Amniotic epithelial cell (primary cell): ENCODE results near the gene NSF.
A peak's percentile ranks its signal among the peaks of the same experiment; 100 is the strongest.
"Not testable (repeated sequence)": the region's sequence is repeated elsewhere in the genome, so short reads cannot be mapped to it uniquely, and the experiment has no call there.

Experiments
- DNase-seq: peaks from one replicate; pipeline ENCODE4 v3.0.0-alpha.2; 2010; ENCODE audit warnings: low read depth

The NSF gene

DNA sequence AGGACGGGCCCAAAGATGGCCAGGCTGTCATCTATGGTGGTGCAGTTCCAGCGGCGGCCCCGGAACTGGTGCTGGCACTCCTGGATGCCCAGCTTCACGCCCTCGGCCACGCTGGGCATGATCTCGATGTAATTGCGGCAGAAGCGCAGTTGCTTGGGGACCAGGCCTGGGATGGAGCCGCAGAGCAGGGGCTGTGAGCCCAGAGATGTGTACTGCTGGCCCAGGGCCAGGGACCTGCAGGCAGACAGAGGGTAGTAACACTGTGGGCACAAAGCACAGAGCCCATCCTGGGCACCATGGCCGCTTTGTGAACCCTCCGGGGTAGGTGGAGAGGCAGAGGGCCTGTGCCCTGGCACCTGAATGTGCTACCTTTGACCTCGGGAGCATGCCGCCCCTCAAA is 183.2 kb downstream of the NSF start:
- no peak for DNase-seq

DNA sequence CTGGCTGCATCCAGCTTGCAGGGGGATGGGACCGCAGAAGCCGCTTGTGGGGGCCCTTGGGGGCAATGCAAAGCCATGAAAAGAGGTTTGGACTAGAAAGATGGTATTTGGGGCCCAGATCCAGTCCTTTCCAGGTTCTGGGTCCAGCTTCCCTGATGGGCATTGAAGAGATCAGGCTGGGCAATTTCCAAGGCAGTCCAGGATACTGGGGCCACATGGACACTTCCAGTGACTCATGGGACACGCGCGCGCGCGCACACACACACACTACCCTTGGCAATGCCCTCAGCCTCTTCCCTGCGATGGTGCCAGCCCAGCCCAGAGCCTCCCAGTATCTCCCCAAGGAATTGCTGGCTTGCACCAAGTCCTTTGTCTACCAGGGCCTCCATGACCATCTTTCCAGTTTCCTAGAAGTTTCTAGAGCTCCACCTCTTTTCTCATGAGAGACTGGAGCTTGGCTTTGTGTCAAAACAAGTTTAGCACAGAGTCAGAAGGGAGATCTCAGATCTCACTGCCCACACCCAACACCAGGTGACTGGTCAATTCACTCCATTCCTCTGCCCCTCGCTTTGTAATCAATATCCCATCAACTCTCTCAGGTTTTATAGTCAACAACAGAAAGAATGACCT is 183.8 kb downstream of the NSF start:
- DNase-seq: no peak

DNA sequence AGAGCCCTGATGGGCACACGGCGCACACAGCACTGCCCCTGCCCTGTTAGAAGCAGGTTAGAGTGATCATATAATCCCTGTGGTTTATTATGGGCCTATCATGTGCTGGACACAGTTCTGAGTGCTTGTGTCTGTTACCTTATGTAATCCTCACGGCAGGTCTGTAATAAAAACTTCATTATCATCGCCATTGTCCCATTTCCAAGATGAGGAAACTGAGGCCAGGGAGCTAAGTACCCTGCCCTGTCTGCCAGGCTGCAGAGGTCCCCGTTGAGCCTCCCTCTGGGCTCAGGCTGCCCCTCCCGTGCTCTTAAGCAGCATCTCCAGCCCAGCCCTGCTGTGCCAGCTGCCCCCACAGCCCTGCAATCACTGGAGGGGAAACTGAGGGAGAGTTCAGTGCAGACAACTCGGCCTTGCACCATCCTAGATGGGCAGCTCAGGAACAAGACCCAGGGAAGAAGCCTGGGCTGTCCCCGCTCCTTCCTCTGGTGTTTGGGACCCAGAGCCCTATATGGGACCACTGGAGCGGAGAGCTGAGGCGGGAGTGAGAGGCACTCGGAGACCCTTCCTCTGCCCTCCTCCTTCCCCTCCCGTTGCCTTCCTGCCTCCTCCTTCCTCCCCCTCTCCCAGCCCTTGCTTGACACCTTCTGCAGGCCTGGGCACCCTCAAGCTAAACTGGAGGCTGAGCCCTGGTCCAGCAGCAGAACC is 186.0 kb downstream of the NSF start:
- no peak for DNase-seq

DNA sequence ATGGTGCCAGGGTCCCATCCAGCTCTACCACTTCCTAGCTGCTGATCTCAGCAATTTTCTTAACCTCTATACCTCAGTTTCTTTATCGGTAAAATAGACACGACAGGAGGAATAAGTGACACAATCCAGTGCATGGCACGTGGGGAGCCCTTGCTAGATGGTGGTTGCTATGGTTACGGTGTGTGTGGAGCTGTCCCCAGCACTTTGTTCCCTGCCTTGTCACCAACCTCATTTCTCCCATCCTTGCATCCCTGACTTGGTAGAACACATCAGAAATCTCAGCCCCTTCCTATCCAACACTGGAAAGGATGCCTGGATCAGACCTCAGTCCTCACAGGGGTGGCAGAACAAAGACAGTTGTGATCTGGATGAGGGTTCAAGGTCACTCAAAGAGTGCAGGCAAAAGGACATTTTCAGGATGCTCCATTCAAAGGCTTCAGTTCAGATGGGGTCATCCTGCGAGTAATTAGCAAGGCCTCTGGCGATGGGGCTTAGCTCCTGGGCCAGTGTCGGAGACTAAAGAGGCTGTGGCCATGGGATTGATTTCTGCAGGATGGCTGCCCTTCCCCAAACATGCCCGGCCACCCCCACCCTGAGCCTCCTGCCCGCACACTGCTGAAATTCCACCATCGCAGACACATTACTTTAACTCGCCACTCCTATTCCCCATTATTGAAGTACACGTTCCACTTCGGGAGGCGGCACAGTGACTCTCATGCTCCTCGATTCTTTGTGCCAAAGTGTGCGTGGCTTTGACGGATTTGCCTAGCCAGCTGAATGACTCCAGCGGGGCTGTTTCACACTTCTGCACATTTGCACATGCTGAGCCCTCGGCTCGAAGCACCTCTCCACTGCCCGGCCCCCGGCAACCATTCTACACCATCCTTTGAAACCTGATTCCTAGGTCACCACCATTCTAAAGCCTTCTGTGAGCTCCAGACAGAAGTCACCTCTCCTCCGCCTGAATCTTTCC is 187.8 kb downstream of the NSF start:
- no peak for DNase-seq

DNA sequence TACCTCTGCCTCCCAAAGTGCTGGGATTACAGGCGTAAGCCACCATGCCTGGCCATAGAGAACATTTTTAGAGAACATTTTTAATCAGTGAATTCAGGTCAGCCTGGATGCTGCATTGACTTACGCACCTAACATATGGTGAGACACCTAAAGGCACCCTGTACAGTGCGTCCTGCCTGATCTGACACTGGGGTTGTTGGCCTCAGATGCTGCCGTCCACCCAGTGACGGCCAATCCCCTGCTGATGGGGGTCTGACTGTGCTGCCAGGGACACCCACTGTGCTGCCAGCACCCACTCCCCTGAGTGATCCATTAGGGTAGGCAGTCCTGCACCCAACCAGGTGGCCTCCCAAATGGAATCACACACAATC is 189.5 kb downstream of the NSF start:
- DNase-seq: no peak

DNA sequence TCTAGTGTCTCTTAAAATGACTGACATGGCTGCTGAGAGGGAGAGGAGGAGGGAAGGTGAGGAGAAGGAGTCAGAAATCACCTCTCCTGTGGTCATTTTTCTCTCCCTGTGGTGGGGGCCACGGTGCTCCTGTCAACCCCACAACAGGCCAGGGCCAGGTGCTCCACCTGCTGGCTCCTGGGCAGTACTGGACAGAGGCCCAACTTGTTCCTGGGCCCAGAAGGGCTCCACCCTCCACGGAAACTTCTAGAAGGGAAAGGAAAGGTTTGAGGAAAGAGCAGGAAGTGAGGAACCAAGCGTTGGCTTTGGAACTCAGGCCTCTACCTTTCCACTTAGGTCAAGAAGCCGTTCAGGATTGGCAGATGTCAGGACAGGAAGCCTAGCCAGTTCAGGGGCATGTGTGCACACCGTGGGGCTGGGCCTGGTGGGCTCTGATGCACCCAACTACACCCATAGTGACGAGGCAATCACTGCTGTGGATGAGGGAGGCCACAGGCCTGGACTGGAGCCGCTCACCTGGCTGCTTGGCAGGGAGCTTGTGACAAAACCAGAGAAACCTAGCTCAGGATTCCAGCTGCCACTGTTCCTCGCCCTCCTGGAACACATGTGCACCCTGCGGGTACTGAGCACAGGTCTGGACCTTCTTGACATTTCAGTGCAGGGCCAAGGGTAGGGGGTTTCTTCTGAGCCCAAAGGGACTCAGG is 191.9 kb downstream of the NSF start:
- DNase-seq: peak; percentile 28

DNA sequence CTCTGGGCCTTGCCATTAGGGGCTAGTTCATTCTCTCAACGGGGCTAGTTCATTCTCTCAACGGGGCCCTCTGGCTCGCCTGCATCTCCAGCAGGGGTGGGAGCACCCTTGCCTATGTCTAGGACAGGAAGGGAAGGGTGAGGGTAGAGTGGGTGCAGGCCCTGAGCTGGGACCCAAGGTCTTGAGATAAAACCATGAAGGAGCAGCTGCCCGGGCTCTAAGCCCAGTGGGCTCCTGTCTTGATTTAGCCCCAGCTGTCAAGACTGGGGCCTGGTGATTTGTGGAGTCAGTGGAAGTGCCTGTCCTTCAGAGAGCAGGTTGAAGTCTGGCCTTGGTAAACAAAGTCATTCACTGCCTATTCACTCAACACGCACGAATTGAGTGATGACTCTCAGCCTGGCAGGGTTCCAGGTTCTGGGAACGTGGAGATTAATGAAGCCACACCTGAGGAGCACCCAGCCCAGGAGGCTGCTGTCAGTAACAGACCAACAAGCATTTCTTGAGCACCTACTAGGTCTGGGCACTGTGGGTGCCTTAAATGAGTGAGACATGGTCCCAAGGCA is 192.6 kb downstream of the NSF start:
- no peak for DNase-seq

DNA sequence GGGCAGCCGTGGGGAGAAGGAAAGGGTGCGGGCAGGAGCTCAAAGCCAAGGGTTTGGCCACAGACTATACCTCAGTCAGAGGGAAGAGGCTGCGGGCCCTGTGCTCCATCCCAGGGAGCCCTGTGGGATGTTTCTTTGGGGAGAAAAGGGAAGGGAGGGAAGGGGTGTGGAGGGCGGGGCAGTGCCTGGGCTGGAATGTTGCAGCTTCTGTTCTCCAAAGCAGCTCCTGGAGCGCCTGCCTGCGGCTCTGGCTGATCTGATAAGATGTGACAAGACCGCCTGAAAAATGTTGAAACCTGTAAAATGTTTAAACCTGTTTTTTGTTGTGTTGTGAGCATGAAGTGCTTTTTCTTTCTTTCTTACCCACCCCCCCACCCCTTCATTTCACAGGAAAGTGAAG is 195.2 kb downstream of the NSF start:
- DNase-seq: peak; percentile 40

DNA sequence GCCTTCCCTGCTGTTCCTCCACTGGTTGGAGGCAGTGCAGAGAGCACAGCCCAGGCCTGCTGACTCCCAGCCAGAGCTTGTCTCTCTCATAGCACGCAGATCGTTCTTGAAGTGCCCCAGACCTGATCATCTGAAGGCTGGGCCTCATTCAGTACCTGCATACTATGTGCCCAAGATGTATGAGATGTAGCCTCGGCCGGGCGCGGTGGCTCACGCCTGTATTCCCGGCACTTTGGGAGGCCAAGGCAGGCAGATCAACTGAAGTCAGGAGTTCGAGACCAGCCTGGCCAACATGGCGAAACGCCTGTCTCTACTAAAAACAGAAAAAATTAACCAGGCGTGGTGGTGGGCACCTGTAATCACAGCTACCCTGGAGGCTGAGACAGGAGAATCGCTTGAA is 197.0 kb downstream of the NSF start:
- no peak for DNase-seq

DNA sequence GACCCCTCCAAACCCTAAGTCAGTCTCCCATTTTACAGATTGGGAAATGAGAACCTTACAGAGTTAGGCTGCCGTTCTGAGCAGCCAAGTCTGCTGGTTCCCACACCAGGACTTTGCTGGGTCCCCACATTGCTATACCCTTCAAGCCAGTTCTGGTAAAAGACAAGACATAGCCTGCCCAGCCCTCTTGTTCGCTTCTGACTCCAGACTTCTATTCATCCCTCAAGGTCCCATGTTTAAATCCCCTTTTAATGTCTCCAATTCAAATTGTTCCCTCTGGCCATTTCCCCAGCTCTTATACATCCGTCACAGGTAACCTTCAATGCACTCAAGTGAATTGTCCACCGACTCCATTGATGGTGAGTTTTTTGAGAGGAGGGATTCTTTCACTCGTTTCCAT is 197.8 kb downstream of the NSF start:
- DNase-seq: no peak

DNA sequence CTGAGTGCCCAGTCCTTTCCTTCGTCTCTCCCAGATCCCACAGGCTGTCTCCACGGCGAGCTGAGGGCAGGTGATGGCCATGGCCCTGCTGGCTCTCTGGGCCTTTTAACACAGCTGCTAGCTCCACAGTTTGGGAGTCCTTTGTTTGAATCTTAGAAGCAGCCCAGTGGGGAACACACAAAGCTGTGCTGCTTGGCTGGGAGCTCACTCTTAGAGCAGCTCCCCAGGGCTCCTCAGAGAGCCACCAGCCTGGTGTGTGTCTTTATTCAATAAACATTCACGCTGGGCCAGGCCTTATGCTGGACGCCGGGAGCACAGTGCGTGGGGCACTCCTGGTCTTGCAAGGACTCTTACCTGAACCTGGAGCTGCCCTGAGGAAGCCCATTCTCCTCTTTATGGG is 198.3 kb downstream of the NSF start:
- DNase-seq: no peak

DNA sequence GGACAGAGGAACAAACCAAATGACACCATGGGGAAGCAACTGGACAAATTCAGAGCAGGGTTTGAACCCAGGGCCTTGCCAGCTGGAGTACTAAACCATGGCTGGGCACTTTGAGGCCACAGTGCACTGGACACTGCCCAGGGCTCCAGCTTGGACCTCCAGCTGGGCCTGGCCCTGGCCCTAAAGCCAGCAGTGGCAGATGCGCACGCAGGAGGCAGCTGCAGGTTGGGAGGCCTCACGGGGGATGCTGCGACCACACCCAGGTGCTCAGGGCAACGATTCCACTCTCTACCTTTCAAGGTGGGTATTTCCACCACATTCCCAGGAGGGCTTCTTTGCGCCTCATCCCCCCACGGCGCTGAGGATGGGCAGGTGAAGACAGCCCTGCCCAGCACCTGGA is 199.1 kb downstream of the NSF start:
- DNase-seq: no peak

DNA sequence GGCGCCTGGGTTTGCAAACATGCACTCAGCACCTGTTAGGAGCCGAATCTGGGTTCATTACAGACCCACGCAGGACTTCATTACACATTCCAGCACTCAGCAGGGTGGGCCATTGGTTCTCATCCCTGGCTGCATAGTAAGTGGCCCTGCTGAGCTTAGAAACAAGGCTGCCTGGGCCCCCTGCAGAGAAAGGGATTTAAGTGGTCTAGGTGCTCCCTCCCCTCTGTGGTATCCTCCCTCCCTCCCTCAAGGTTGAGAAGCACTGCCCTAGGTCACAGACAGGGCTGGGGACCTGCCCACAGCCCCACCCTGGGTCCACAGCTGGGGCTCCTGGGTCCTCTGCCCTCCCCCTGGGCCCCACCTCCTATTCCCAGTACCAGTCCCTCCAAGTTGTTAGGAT is 199.7 kb downstream of the NSF start:
- DNase-seq: no peak

DNA sequence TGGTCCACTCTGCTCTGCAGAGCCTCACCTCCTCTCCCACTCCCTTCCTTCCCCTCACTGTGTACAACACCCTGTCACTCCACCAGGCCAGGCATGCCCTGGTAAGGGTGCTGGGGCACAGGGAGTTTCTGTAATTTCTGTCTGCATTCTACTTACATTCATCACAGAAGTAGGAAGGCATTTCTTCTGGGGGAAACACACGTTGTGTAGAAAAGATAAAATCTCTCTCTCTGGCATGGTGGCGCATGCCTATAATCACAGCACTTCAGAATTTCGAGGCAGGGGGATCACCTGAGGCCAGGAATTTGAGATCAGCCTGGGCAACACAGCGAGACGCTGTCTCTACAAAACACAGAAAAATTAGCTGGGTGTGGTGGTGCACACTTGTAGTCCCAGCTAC is 201.1 kb downstream of the NSF start:
- DNase-seq: no peak

DNA sequence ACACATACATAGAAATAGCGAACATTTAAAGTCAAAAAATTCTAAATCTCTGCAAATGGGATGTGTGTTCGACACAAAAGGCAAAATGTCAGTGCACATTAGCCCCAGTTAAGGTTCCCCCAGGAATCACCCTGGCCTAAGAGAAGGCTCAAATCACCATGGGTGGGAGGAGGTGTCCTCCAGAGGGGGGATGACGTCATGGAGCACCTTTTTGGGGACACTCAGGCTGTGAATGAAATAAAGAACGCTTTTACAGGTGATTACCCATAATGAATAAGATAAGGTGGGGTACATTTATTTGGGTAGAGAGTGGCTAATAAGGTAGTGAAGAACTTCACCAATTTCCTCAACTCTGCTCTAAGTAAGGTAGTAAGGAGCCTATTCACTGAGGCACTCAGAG is 201.6 kb downstream of the NSF start:
- DNase-seq: no peak

DNA sequence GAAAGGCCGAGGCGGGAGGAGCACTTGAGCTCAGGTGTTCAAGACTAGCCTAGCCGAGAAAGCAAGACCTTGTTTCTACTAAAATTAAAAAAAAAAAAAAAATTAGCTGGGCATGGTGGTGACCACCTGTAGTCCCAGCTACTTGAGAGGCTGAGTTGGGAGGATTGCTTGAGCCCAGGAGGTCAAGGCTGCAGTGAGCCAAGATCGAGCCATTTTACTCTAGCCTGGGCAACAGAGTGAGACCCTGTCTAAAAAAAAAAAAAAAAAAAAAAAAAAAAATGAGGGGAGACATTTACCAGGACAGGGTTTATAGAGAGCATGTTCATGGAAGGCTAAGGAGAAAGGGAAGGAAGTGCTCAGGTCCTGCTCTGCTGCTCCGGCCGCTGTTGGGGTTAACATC is 202.6 kb downstream of the NSF start:
- DNase-seq: not testable (repeated sequence)

DNA sequence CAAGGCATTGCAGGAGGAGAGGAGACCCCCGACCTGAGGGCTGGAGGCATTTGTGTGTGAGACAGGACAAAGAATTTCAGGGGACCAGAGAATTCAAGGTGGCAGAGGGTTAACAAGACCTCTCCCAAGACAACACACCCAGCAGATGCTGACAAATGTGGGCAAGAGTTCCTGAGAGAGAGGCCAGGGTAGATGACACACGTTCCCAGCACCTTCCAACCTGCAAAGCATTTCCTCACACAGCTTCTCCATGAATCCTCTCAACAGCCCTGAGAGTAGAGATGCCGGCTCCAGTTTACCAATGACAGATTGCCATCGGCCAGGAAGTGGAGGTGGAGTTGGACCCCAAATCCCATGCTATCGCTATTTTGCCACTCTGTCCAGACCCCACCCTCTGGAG is 203.1 kb downstream of the NSF start:
- no peak for DNase-seq

DNA sequence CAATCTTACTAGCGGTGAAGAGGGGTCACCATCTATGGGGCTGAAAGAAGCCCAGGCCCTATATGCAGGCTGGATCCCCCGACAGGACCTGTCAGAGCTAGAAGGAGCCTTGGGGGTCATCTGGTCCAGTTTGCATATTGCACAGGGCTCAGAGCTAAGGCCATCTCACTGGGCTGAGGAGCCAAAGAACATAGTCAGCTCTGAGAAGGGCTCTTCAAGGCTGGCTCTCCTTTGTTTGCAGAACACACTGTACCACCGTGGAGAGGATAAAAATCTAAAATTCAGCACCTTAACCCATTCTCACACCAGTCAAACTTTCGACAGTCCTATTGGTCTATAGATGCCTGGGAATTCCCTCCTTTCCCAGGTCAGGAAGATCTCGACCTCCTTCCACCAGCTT is 203.8 kb downstream of the NSF start:
- no peak for DNase-seq

DNA sequence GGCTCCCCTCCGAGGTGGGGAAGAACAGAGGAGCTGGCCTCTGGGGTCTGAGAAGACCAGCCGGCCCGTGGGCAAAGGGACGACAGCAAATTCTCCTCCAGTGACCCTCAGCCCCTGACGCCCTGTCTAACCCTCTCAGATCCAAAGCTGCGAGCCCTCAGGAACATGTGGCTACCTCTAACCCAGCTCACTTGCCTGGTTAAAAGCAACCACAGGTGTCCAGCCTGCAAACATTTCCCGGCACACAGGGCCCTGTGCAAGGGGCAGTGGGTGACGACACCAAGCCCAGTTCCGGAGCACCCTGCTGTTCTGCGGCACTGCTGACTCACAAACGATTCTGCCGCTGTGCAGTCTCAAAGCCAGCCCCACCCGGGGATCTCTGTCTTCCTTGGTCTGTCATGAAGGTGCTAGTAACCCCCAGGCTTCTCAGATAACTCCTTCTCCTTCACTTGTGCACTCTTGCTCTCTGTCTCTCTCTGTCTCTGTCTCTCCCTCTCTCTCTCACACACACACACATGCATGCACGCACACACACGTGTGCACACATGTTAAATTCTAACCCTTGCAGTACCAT is 205.0 kb downstream of the NSF start:
- DNase-seq: peak; percentile 66

DNA sequence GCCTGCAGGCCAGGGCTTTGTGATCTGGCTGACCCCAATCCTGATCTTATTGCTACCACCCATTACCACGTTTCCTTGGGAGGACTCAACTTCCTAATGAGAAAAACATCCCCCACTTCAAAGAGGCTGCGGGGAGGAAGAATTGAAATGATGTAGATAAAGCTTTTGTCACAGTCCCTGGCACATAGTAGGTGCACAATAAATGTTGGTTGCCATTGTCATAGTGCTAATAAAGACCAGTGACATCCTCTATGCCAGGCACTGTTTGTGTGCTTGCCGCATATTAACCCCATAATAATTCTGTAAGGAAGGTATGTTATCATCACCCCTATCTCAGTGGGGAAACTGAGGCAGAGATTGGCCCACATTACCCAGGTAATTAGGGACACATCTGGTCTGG is 205.6 kb downstream of the NSF start:
- DNase-seq: no peak

DNA sequence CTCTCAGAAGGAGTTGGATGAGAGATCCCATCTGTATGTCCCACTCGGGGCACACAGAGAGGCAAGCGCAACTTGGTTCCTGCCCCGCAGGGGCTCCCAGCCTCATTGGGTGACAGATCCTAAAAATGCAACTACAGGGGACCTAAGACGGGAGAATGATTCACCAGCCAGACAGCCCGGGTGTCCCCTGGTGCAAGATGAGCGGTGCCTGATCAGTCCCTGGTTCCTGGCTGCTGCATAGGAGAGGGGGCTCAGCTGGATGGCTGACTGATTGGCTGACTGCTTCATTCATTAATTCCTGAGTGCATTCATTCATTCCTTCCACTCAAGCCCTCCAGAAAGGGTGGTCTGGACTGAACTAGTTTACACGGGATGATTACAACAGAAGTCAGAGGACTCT is 206.1 kb downstream of the NSF start:
- no peak for DNase-seq
